Neural crest cell (in vitro differentiated cells): Measurements from ENCODE around the gene TMED8. TPM values are rescaled to one million over a fixed set of nuclear protein-coding genes. Genes with fewer than 3 reads are reported as not detected.

Source experiments
- DNase-seq: peaks from one replicate; pipeline ENCODE4 v3.0.0; 2021; ENCODE audit warnings: low read depth, mixed read lengths, low spot score
- H3K27ac Mint-ChIP-seq: one replicate; pipeline ENCODE4 v1.8.0; 2021; ENCODE audit warnings: mild to moderate bottlenecking, mixed read lengths; ENCODE audit not compliant: unreplicated experiment
- H3K27me3 Mint-ChIP-seq: 2 replicates; pipeline ENCODE4 v1.8.0; 2021; ENCODE audit warnings: low read depth, mild to moderate bottlenecking, mixed read lengths
- H3K36me3 Mint-ChIP-seq: 2 replicates; pipeline ENCODE4 v1.8.0; 2021; ENCODE audit warnings: low read depth, mild to moderate bottlenecking, mixed read lengths
- H3K4me1 Mint-ChIP-seq: 2 replicates; pipeline ENCODE4 v1.8.0; 2021; ENCODE audit warnings: mixed read lengths
- H3K4me3 Mint-ChIP-seq: one replicate; pipeline ENCODE4 v1.8.0; 2021; ENCODE audit warnings: mild to moderate bottlenecking, mixed read lengths
- H3K9me3 Mint-ChIP-seq: 2 replicates; pipeline ENCODE4 v1.8.0; 2021; ENCODE audit warnings: mixed read lengths
- CTCF ChIP-seq: fragments of 200-600 bp; sonication (generic); conservative IDR thresholded peaks from 2 replicates; pipeline ENCODE4 v1.5.0; 2021; ENCODE audit warnings: antibody characterized with exemption, mild to moderate bottlenecking
- total RNA-seq: library from RNA; stranded (reverse); gene quantifications from 2 replicates; pipeline ENCODE4 v1.2.1, GENCODE V29; 2021

TMED8 gene
- total RNA-seq, 1 donor from 2014 or later: 19.1 TPM

- Mint-ChIP-seq H3K27ac (no peak overlapping the region), H3K9me3 (no peaks in the 10 kb centered on the region), H3K4me3 (no peak overlapping the region), H3K4me1 (peaks cover 53% of the 10 kb centered on the region), H3K27me3 (no peaks in the 10 kb centered on the region), H3K36me3 (peaks cover 6% of the 10 kb centered on the region)
- DNase-seq: no peak
- no peak for TF ChIP-seq CTCF
These were observed 71.2 kb downstream of the TMED8 start for GRCh38 chr14:77305696-77306095.

GRCh38 chr14:77303417-77304156 lies 73.3 kb downstream of the TMED8 start:
- DNase-seq: no peak
- peak overlapping the region; percentile 79 for H3K27ac Mint-ChIP-seq
- peaks cover 49% of the 10 kb centered on the region for H3K4me1 Mint-ChIP-seq
- TF ChIP-seq CTCF: no peak
- no peaks in the 10 kb centered on the region for H3K27me3 Mint-ChIP-seq
- H3K9me3 Mint-ChIP-seq: no peaks in the 10 kb centered on the region
- peaks cover 6% of the 10 kb centered on the region for H3K36me3 Mint-ChIP-seq
- no peak overlapping the region for H3K4me3 Mint-ChIP-seq

- H3K9me3 Mint-ChIP-seq: no peaks in the 10 kb centered on the region
- no peak overlapping the region for H3K4me3 Mint-ChIP-seq
- no peak for TF ChIP-seq CTCF
- DNase-seq: no peak
- H3K27me3 Mint-ChIP-seq: no peaks in the 10 kb centered on the region
- H3K36me3 Mint-ChIP-seq: peaks cover 9% of the 10 kb centered on the region
- H3K4me1 Mint-ChIP-seq: peaks cover 48% of the 10 kb centered on the region
- no peak overlapping the region for H3K27ac Mint-ChIP-seq
These were observed 74.0 kb downstream of the TMED8 start for GRCh38 chr14:77302926-77303325.

- TF ChIP-seq CTCF: peak; percentile 87
- Mint-ChIP-seq H3K4me1 (peaks cover 39% of the 10 kb centered on the region), H3K36me3 (peaks cover 18% of the 10 kb centered on the region), H3K27me3 (no peaks in the 10 kb centered on the region), H3K9me3 (no peaks in the 10 kb centered on the region), H3K4me3 (peak overlapping the region; percentile 36), H3K27ac (peak overlapping the region; percentile 29)
- peak; percentile 83 for DNase-seq
These were observed 75.8 kb downstream of the TMED8 start for GRCh38 chr14:77301103-77301502.

GRCh38 chr14:77299771-77300170 lies 77.1 kb downstream of the TMED8 start:
- H3K27me3 Mint-ChIP-seq: no peaks in the 10 kb centered on the region
- H3K27ac Mint-ChIP-seq: no peak overlapping the region
- H3K4me1 Mint-ChIP-seq: peaks cover 29% of the 10 kb centered on the region
- no peak for TF ChIP-seq CTCF
- peaks cover 19% of the 10 kb centered on the region for H3K36me3 Mint-ChIP-seq
- no peak for DNase-seq
- no peaks in the 10 kb centered on the region for H3K9me3 Mint-ChIP-seq
- no peak overlapping the region for H3K4me3 Mint-ChIP-seq
